ENCODE results near the gene SH3RF1. TPM values are rescaled to one million over a fixed set of nuclear protein-coding genes. Genes with fewer than 3 reads are reported as not detected.

SH3RF1 gene
- total and polyA plus RNA-seq, 2 experiments from 2014 or later: 7.8 to 12.4 TPM

DNA sequence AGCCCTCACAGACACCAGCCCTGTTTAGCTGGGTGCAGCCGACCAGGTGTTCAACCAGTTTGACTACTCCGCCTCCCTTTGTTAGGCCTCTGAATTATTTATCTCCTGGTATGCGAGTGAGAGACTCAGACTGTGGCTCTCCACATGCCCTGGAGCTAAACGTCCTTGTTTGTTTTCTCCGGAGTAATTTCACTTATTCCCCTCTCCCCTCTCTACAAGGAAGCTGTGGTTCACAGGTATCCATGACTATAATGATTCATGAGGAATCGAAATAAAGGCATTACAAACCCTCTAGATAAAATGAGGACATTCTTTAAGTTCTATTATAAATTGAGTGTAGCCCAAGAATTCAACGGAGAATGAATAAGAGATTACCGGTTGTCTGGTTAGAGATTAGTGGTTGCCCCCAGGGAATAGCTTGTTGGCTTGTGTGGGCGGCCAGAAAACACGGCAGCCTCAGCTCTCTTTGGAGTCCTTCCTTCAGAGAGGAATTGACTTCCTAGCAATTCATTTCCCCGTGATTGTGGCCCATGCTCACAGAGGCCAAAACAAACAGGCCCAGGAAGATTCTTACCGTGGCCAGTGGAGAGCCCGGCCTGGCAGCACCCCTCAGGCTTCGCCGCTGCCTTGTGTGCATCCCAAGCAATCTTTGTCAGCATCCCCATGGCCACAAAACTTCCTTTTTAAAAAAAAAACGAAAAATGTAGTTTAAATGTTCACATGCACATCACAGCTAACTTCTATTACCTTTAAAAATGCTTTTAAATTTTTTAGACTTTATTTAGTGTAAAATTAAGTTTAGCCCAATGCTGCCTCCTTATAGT is 200.5 kb downstream of the SH3RF1 start:
- peak; percentile 36; the same call in 1 of the 2 replicates for TF ChIP-seq ZNF462 (CRISPR knock-in tag; IDR thresholded peaks at IDR 0.05)
- no peak for TF ChIP-seq JUNB (IDR thresholded peaks at IDR 0.05; ENCODE audit: unreplicated experiment)
- TF ChIP-seq CREB1 (CRISPR knock-in tag; IDR thresholded peaks at IDR 0.05; ENCODE audit: low read depth): peak; percentile 13; the same call in 1 of the 2 replicates
- Histone ChIP-seq H3K4me2 (no peak overlapping the region), H3K79me2 (replicated peaks; ENCODE audit: insufficient read depth) (no peaks in the 10 kb centered on the region), H2AFZ (no peak overlapping the region), H3K4me3 (no peak overlapping the region), H3K27me3 (ENCODE audit: insufficient read depth) (no peaks in the 10 kb centered on the region), H4K20me1 (replicated peaks; ENCODE audit: insufficient read depth) (no peaks in the 10 kb centered on the region), H3F3A (replicated peaks; ENCODE audit: low read depth) (no peaks in the 10 kb centered on the region), H3K27ac (ENCODE audit: low read depth) (peak overlapping the region; percentile 73), H3K36me3 (ENCODE audit: insufficient read depth) (no peaks in the 10 kb centered on the region), H3K9me2 (ENCODE audit: insufficient read depth) (no peaks in the 10 kb centered on the region), H3K4me1 (ENCODE audit: insufficient read depth) (peaks cover 13% of the 10 kb centered on the region)
- peak overlapping the region; percentile 90 for H3K27ac Mint-ChIP-seq
- peaks cover 28% of the 10 kb centered on the region for H3K4me1 Mint-ChIP-seq
- peak; percentile 92 for DNase-seq (ENCODE audit: low spot score)
- no peaks in the 10 kb centered on the region for H3K9me3 Mint-ChIP-seq
- ATAC-seq: peak; percentile 90
- H3K27me3 Mint-ChIP-seq (ENCODE audit: insufficient read depth, low read depth, poor library complexity): peaks cover 5% of the 10 kb centered on the region
- H3K4me3 Mint-ChIP-seq: no peak overlapping the region
- no peaks in the 10 kb centered on the region; the same call in 2 of the 3 replicates for H3K36me3 Mint-ChIP-seq (ENCODE audit: low read depth)

DNA sequence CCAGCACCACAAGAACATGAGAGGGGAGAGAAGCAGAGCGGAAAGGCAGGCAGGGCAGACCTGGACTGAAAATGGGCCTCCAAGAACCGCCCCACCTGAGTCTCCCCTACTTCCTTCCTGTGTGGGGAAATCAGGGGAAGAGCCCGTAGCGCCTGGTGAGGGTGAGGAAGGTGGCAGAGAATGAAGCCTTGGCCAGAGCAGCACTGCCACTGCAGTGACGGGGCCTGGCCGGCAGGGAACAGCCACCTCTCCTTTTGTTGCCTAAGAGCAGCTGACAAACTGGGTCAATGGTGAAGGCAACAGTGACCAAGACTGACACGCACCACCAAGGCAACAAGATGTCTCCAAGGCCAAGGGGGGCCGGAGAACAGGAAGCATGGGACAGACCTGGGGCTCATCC is 202.3 kb downstream of the SH3RF1 start:
- no peak for DNase-seq (ENCODE audit: low spot score)
- no peak overlapping the region for H3K27ac ChIP-seq (ENCODE audit: low read depth)
- H3K79me2 ChIP-seq (replicated peaks; ENCODE audit: insufficient read depth): no peaks in the 10 kb centered on the region
- H3K4me3 Mint-ChIP-seq: no peak overlapping the region
- peaks cover 13% of the 10 kb centered on the region for H3K4me1 ChIP-seq (ENCODE audit: insufficient read depth)
- no peaks in the 10 kb centered on the region for H3K9me2 ChIP-seq (ENCODE audit: insufficient read depth)
- H3K9me3 Mint-ChIP-seq: no peaks in the 10 kb centered on the region
- H3K27me3 Mint-ChIP-seq (ENCODE audit: insufficient read depth, low read depth, poor library complexity): peaks cover 5% of the 10 kb centered on the region
- H3K27ac Mint-ChIP-seq: 0 out of 2 replicates have a peak overlapping the region, but pooled peaks have one; percentile 42
- H3K4me2 ChIP-seq: no peak overlapping the region
- H3K27me3 ChIP-seq (ENCODE audit: insufficient read depth): no peaks in the 10 kb centered on the region
- H3F3A ChIP-seq (replicated peaks; ENCODE audit: low read depth): no peaks in the 10 kb centered on the region
- ATAC-seq: no peak
- no peaks in the 10 kb centered on the region for H4K20me1 ChIP-seq (replicated peaks; ENCODE audit: insufficient read depth)
- peaks cover 28% of the 10 kb centered on the region for H3K4me1 Mint-ChIP-seq
- peak overlapping the region; percentile 74 for H2AFZ ChIP-seq
- H3K36me3 ChIP-seq (ENCODE audit: insufficient read depth): no peaks in the 10 kb centered on the region
- no peaks in the 10 kb centered on the region; the same call in 2 of the 3 replicates for H3K36me3 Mint-ChIP-seq (ENCODE audit: low read depth)
- H3K4me3 ChIP-seq: no peak overlapping the region
- TF ChIP-seq ETS1 (IDR thresholded peaks at IDR 0.05) (no peak), POLR2AphosphoS5 (IDR thresholded peaks at IDR 0.05; ENCODE audit: low read depth) (no peak), NANOG (IDR thresholded peaks at IDR 0.05; ENCODE audit: borderline replicate concordance) (no peak), EZH2phosphoT487 (IDR thresholded peaks at IDR 0.05; ENCODE audit: unreplicated experiment) (no peak), STAT1 (IDR thresholded peaks at IDR 0.05; ENCODE audit: unreplicated experiment) (no peak), ZNF114 (CRISPR knock-in tag; IDR thresholded peaks at IDR 0.05) (no peak)
- TF ChIP-seq, protein P1, sequence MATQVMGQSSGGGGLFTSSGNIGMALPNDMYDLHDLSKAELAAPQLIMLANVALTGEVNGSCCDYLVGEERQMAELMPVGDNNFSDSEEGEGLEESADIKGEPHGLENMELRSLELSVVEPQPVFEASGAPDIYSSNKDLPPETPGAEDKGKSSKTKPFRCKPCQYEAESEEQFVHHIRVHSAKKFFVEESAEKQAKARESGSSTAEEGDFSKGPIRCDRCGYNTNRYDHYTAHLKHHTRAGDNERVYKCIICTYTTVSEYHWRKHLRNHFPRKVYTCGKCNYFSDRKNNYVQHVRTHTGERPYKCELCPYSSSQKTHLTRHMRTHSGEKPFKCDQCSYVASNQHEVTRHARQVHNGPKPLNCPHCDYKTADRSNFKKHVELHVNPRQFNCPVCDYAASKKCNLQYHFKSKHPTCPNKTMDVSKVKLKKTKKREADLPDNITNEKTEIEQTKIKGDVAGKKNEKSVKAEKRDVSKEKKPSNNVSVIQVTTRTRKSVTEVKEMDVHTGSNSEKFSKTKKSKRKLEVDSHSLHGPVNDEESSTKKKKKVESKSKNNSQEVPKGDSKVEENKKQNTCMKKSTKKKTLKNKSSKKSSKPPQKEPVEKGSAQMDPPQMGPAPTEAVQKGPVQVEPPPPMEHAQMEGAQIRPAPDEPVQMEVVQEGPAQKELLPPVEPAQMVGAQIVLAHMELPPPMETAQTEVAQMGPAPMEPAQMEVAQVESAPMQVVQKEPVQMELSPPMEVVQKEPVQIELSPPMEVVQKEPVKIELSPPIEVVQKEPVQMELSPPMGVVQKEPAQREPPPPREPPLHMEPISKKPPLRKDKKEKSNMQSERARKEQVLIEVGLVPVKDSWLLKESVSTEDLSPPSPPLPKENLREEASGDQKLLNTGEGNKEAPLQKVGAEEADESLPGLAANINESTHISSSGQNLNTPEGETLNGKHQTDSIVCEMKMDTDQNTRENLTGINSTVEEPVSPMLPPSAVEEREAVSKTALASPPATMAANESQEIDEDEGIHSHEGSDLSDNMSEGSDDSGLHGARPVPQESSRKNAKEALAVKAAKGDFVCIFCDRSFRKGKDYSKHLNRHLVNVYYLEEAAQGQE (IDR thresholded peaks at IDR 0.05; ENCODE audit: unreplicated experiment): no peak

Measured in GM23338 (cell line).